HepG2 (cell line): ENCODE measurements around the gene ANO4. TPM values are rescaled to one million over a fixed set of nuclear protein-coding genes. Genes with fewer than 3 reads are reported as not detected.

Experiments
- ATAC-seq: fragments of 200-7000 bp; cut with Tn5 transposase; 3 replicates; pipeline ENCODE4 v1.9.1; 2020; ENCODE audit warnings: mild to moderate bottlenecking, moderate library complexity
- BruUV-seq: library from RNA; stranded (reverse); fragments of 400-500 nt; replicated peaks from 2 replicates; lab custom pipeline; 2021; lab: Mats Ljungman, UMichigan
- CTCF ChIA-PET: fragments of 300-600 bp; formaldehyde crosslinking; extraction: SDS; loops from one replicate; lab custom pipeline; 2021; ENCODE audit warnings: low total read pairs, inconsistent platforms, low intra/inter-chr PET ratio; lab: Yijun Ruan, JAX
- POLR2A ChIA-PET: fragments of 350-600 bp; sonication (Branson Sonifier 250); formaldehyde crosslinking; loops from one replicate; lab custom pipeline; 2020; ENCODE audit warnings: antibody characterized with exemption, inconsistent platforms; lab: Yijun Ruan, JAX
- DNase-seq: peaks from one replicate; pipeline ENCODE4 v3.0.0-alpha.2; 2015; ENCODE audit warnings: low spot score
- FAIRE-seq: peaks from 3 replicates; lab custom pipeline; 2011; peaks lifted over from hg19 to GRCh38; lab: Jason Lieb, UNC
- H2AFZ ChIP-seq: one replicate; pipeline ENCODE4 v1.6.1; 2011; ENCODE audit warnings: low read length, inconsistent platforms
- H3K27ac ChIP-seq: fragments of 300-600 bp; 3 replicates; pipeline ENCODE4 v1.8.0; 2011; ENCODE audit warnings: mixed run types, mild to moderate bottlenecking, mixed read lengths, low read length, inconsistent platforms; ENCODE audit not compliant: insufficient read depth; ENCODE audit errors: extremely low read length
- H3K27me3 ChIP-seq, 2 experiments: fragments of 200-600 bp in 1 of 2; 2 replicates in 1 of 2; 3 replicates in 1 of 2; pipeline versions ENCODE4 v1.6.0 to v1.8.0; 2011; ENCODE audit warnings: low read length in 2 of 2, mild to moderate bottlenecking in 2 of 2, moderate library complexity in 2 of 2, inconsistent platforms in 1 of 2; ENCODE audit not compliant: insufficient read depth in 2 of 2, control insufficient read depth in 1 of 2
- H3K36me3 ChIP-seq, 2 experiments: fragments of 200-600 bp in 1 of 2; replicated peaks in 1 of 2; 2 replicates in 1 of 2; 3 replicates in 1 of 2; pipeline versions ENCODE4 v1.5.1 to v1.8.0; 2011; ENCODE audit warnings: low read length in 2 of 2, inconsistent platforms in 1 of 2; ENCODE audit not compliant: insufficient read depth in 2 of 2, control insufficient read depth in 1 of 2
- H3K4me1 ChIP-seq: 2 replicates; pipeline ENCODE4 v1.5.1; 2012; ENCODE audit warnings: low read length, inconsistent platforms; ENCODE audit not compliant: insufficient read depth
- H3K4me2 ChIP-seq: 2 replicates; pipeline ENCODE4 v1.6.0; 2011; ENCODE audit warnings: low read depth, low read length, inconsistent platforms
- H3K4me3 ChIP-seq, 3 experiments: fragments of 200-600 bp in 1 of 3; sonication (generic), shearing (Covaris generic) in 1 of 3; replicated peaks in 1 of 3; 2 replicates each; pipeline ENCODE4 v1.5.1; 2011 to 2016; ENCODE audit warnings: low read length in 3 of 3, inconsistent platforms in 2 of 3, low read depth in 2 of 3, mild to moderate bottlenecking in 2 of 3, control low read depth in 1 of 3, mixed read lengths in 1 of 3; ENCODE audit not compliant: insufficient read depth in 1 of 3
- H3K79me2 ChIP-seq: one replicate; pipeline ENCODE4 v1.6.1; 2011; ENCODE audit warnings: low read length, inconsistent platforms; ENCODE audit not compliant: insufficient read depth
- H3K9ac ChIP-seq: 2 replicates; pipeline ENCODE4 v1.6.0; 2011; ENCODE audit warnings: mild to moderate bottlenecking, low read depth, low read length, inconsistent platforms; ENCODE audit not compliant: insufficient read depth
- H3K9me3 ChIP-seq: 2 replicates; pipeline ENCODE4 v1.5.1; 2012; ENCODE audit warnings: mild to moderate bottlenecking, low read length
- H4K20me1 ChIP-seq: 2 replicates; pipeline ENCODE4 v1.6.0; 2011; ENCODE audit warnings: inconsistent platforms, mild to moderate bottlenecking, low read length, moderate library complexity; ENCODE audit not compliant: insufficient read depth
- BCLAF1 ChIP-seq: fragments of 450-650 bp; IDR thresholded peaks from 2 replicates; pipeline ENCODE4 v1.6.1; 2017; ENCODE audit warnings: mild to moderate bottlenecking
- CEBPG ChIP-seq: IDR thresholded peaks from 2 replicates; pipeline ENCODE4 v1.6.1; 2016
- LCORL ChIP-seq, 2 experiments: fragments of 450-650 bp in 1 of 2; sonication (generic) in 1 of 2; formaldehyde crosslinking in 1 of 2; IDR thresholded peaks; 2 replicates each; pipeline versions ENCODE4 v1.5.0 to v1.6.1; 2017 to 2020; ENCODE audit warnings: antibody characterized with exemption in 1 of 2, missing genetic modification reagents in 1 of 2
- MAX ChIP-seq: IDR thresholded peaks from 2 replicates; pipeline ENCODE4 v1.6.1; 2012; ENCODE audit warnings: inconsistent platforms
- RFX3 ChIP-seq: IDR thresholded peaks from 2 replicates; pipeline ENCODE4 v1.6.1; 2016; ENCODE audit warnings: missing biosample characterization, missing genetic modification reagents
- SETDB1 ChIP-seq: sonication (generic); formaldehyde crosslinking; IDR thresholded peaks from 2 replicates; pipeline ENCODE4 v1.5.1; 2020; ENCODE audit warnings: missing genetic modification reagents, mild to moderate bottlenecking, borderline replicate concordance
- SRSF9 ChIP-seq: fragments of 200-400 bp; formaldehyde crosslinking; IDR thresholded peaks from 2 replicates; pipeline ENCODE4 v1.6.1; 2018; ENCODE audit warnings: borderline replicate concordance, mild to moderate bottlenecking, low read depth, low read length; ENCODE audit not compliant: insufficient read depth, poor library complexity, severe bottlenecking
- TMF1 ChIP-seq: sonication (generic); formaldehyde crosslinking; IDR thresholded peaks from 2 replicates; pipeline ENCODE4 v1.8.1; 2022; ENCODE audit warnings: low read depth, missing genetic modification reagents
- U2AF1 ChIP-seq: fragments of 200-400 bp; formaldehyde crosslinking; optimal IDR thresholded peaks from 2 replicates; pipeline ENCODE3; 2017; ENCODE audit warnings: mild to moderate bottlenecking, low read depth, low read length
- USF2 ChIP-seq, 2 experiments: sonication (generic) in 1 of 2; formaldehyde crosslinking in 1 of 2; IDR thresholded peaks; 2 replicates each; pipeline versions ENCODE4 v1.5.1 to v1.6.1; 2011 to 2020; ENCODE audit warnings: borderline replicate concordance in 1 of 2, low read depth in 1 of 2, low read length in 1 of 2, mild to moderate bottlenecking in 1 of 2, missing genetic modification reagents in 1 of 2, moderate library complexity in 1 of 2
- YEATS2 ChIP-seq: sonication (generic); formaldehyde crosslinking; IDR thresholded peaks from 2 replicates; pipeline ENCODE4 v1.4.0; 2020; ENCODE audit warnings: missing genetic modification reagents, borderline replicate concordance
- ZFAT ChIP-seq: sonication (generic); formaldehyde crosslinking; conservative IDR thresholded peaks from 2 replicates; pipeline ENCODE4 v1.8.1; 2023; ENCODE audit warnings: missing genetic modification reagents, inconsistent platforms
- ZKSCAN5 ChIP-seq: sonication (generic); formaldehyde crosslinking; IDR thresholded peaks from 2 replicates; pipeline ENCODE4 v1.5.1; 2020; ENCODE audit warnings: mild to moderate bottlenecking, missing genetic modification reagents
- ZMYM3 ChIP-seq: sonication (generic); formaldehyde crosslinking; IDR thresholded peaks from 2 replicates; pipeline ENCODE4 v1.5.1; 2020; ENCODE audit warnings: mild to moderate bottlenecking, missing genetic modification reagents
- ZNF709 ChIP-seq: sonication (generic); formaldehyde crosslinking; IDR thresholded peaks from 2 replicates; pipeline ENCODE4 v1.5.0; 2020; ENCODE audit warnings: mild to moderate bottlenecking, missing genetic modification reagents
- WGBS: methylation state at CpG from one replicate; pipeline ENCODE4 v1.1.6; 2017; ENCODE audit warnings: low lambda C conversion rate; 5-methylcytosine and 5-hydroxymethylcytosine counted together
- in situ Hi-C: cut with HindIII; loops from 2 replicates; pipeline ENCODE4 v1.10.0; 2017; ENCODE audit warnings: low pct_unique_long_range_greater_than_20kb; ENCODE audit not compliant: extremely low pct_ligation_motif_present
- intact Hi-C: fragments of 100-400 bp; cut with micrococcal nuclease; formaldehyde crosslinking; loops from one replicate; pipeline ENCODE4 v1.10.0; 2022; ENCODE audit not compliant: unreplicated experiment
- polyA plus RNA-seq, 8 experiments: library from polyadenylated mRNA; depleted of rRNA in 3 of 8; stranded (reverse) in 7 of 8; unstranded in 1 of 8; fragments of >200 nt; fragmentation: Illumina TruSeq in 4 of 8; extraction: Trizol in 4 of 8; gene quantifications; 2 replicates each; pipeline versions ENCODE4 v1.2.1 to v1.2.3, GENCODE V29; 2011 to 2016; ENCODE audit warnings: low read depth in 4 of 8, missing spikeins in 1 of 8, mixed read lengths in 1 of 8; ENCODE audit not compliant: insufficient read depth in 1 of 8
- total RNA-seq, 5 experiments: library from RNA; depleted of rRNA; stranded (reverse); fragments of >200 nt; fragmentation: Illumina TruSeq; extraction: Trizol; gene quantifications; 2 replicates each; pipeline ENCODE4 v1.2.3, GENCODE V29; 2016; ENCODE audit warnings: low read depth in 1 of 5

Gene ANO4
- total and polyA plus RNA-seq, 2 of the 13 experiments (the other 11 are each of a cell fraction or from before 2014, with no cell fraction given), result not detected

DNA sequence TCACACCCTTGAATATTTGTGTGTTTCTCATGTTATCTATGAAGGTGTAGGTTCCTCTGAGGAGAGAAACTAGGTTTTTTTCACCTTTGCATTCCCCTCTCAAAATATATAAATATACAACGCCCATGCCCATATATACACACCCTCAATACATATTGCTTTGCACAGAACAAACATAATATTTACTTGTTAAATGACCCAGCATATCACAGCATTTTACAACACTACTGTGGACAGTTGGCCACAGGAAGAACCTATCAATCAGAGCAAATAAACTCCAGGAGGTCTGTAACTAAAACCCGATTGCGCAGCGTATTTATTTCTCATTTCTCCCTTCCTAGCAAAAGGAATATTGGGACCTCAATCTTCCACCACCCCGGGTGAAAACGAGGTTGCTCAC lies 219.4 kb downstream of the ANO4 start (continued):
- TF ChIP-seq ZKSCAN5, result no peak
- TF ChIP-seq U2AF1, result no peak
- TF ChIP-seq, all 625 proteins: peak for 0

DNA sequence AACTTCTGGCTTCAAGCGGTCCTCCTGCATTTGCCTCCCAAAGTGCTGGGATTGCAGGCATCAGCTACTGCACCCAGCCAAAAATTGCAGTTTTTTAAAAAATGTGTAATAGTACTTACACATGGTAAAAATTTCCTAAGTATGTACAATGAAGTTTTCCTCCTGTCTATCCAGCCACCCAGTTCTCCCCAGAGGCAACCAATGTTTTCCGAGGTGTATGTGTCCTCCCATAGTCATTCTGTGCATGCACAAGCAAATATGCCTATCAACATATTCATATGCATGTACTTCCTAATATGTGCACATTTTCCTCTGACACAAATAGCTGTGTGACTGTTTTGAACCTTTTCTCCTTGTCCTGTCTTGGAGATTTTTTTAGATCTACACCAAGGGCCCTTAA lies 220.5 kb downstream of the ANO4 start:
- Histone ChIP-seq H3K4me3 (no peak overlapping the region), H2AFZ (no peak overlapping the region), H3K27ac (no peak overlapping the region), H3K4me1 (no peaks in the 10 kb centered on the region), H3K9me3 (peaks cover 12% of the 10 kb centered on the region; the same call in 1 of the 2 replicates), H3K79me2 (no peaks in the 10 kb centered on the region), H3K27me3 (peaks cover 0 to 1% of the 10 kb centered on the region in 2 experiments; a peak in 1 of 5 replicates), H3K36me3 (no peaks in the 10 kb centered on the region), H3K9ac (no peak overlapping the region), H3K4me2 (no peak overlapping the region), H4K20me1 (no peaks in the 10 kb centered on the region)
- ChIA-PET POLR2A (no interaction called here), CTCF (no interaction called here)
- WGBS, result 10% methylated on average over 2 of the region's 2 CpGs
- FAIRE-seq (no peak), DNase-seq (no peak), ATAC-seq (no peak)
- in situ Hi-C loops (no loop called here), intact Hi-C loops (no loop called here)
- TF ChIP-seq LCORL (IDR thresholded peaks at IDR 0.05), result no peak
- TF ChIP-seq LCORL (CRISPR knock-in tag; IDR thresholded peaks at IDR 0.05), result no peak
- TF ChIP-seq YEATS2 (CRISPR knock-in tag), result no peak
- TF ChIP-seq TMF1, result no peak
- no peak for TF ChIP-seq SRSF9
- TF ChIP-seq ZNF709 (CRISPR knock-in tag), result no peak
- TF ChIP-seq BCLAF1, result no peak
- no peak for TF ChIP-seq SETDB1 (CRISPR knock-in tag)
- no peak for TF ChIP-seq RFX3
- no peak for TF ChIP-seq MAX
- TF ChIP-seq ZFAT (CRISPR knock-in tag), result no peak
- no peak for TF ChIP-seq ZMYM3 (CRISPR knock-in tag)
- TF ChIP-seq CEBPG, result no peak
- TF ChIP-seq USF2 (IDR thresholded peaks at IDR 0.05; ENCODE audit: low read depth, low read length), result no peak
- TF ChIP-seq USF2 (CRISPR knock-in tag; IDR thresholded peaks at IDR 0.05; ENCODE audit: borderline replicate concordance), result no peak
- no TSS peak for BruUV-seq
